Astrocyte of the hippocampus (primary cell): ENCODE results near the gene ATP8B4.

ENCODE experiments used
- DNase-seq: peaks from one replicate; pipeline ENCODE4 v3.0.0; 2011; ENCODE audit warnings: low read depth, low spot score

ATP8B4 gene

DNA sequence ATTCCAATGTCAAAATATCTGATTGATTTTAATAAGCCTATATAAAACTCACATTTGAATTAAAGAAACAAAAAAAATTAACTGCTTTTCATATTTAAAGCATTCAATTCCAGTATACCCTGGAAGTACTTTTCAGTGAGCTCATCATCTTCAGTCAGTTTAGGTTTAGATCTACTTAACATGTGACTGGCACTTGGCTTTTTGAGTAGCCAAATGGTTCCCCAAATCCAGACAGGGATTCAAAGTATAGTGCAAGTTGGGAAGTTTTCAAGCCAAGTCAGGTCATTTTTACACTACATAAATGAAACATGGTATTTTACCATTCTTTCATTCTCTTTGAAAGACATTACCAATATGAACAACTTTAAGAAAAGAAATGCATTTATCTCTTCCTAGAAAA is 57.5 kb downstream of the ATP8B4 start:
- DNase-seq: no peak

DNA sequence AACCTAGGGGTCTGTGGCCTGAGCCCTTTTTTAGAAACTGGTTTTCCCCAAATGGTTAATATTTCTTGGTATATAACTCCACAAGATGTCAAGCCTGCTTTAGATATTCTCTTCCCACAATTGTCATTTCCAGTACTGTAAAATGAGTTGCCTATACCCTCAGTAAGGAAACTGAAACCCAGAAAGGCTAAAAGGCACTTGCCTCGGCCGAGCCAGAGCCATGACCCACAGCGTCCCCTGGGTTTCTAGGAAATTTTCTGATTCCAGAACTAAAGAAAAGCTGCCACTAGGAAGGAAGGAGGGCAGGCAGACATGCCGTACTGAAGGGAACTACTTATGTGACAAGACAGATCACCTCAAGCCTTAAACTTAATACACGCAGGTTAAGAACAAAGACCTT is 59.1 kb downstream of the ATP8B4 start:
- no peak for DNase-seq

DNA sequence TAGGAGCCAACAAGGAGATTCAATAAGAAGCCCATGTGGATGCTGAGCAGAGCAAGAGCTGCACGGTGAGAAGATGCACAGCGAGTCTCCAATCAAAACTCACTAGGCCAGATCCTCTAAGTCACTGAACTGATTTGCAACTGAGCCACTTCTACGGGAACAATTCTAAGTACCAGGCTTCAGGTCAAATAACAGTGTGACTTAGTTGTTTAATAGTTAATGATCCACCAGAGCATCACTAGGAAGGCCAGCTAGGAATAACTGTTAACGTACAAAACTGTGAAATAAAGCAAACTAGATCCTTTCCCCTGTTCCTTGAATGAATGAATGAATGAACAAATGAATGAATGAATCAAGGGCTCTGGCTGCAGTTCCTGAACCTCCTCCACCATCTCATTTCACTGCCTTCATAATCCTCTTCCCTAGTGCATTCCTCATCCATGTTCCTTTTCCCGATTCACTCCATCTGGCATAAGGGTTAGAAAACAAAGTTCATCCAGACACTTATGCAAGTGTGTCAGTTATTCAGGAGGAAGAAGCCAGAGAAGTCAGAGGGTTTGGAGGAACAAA is 59.7 kb downstream of the ATP8B4 start:
- no peak for DNase-seq

DNA sequence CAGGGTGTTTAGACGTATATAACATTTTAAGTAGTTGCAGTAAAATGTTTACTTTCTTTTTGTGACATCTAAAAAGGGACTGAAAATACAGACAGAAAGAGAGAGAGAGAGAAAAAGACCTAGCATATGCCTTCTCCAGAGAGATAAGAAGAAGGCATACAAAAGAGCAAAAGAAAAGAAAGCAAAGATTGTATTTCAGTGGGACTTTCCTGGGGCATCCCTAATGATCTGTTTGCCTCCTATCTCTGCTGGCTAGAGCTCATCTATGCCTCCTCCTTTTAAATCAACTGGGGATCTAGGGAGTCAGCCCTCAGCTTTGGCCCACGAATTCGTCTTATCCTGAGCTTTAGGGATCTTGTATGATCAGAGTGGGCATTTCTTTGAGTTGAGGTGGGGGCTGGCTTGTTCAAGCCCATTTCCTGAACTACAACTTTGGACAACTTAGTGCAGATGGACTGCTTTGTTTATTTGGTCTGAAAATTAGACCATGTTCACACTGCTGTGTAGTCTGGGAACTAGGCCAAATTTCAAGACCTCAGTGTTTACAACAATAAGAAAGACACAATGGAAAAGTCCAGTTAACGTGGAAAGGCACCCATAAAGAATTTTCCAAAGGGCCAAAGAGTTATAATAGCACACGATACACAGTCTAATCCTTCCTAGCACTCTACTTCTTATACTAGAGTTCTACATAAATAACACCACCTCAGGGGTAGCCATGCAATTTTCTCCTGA is 61.0 kb downstream of the ATP8B4 start:
- peak; percentile 60 for DNase-seq

DNA sequence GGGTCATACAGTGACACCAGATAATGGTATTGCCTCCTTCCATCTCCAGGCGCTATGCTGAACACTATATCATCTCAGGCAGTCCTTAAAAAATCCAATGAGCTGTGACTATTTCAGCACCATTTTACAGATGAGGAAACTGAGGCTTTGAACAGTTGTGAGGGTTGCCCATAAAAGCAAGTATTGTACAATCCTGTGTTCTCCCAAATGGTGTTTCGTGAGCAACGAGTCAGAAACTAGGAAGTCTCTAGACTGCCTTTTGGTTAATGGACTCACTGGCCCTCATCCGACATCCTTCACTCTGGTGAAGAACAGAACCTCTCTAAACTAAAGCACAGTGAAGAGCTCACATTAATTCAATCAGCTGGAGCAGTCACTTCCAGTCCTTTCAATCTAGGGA is 61.8 kb downstream of the ATP8B4 start:
- no peak for DNase-seq

DNA sequence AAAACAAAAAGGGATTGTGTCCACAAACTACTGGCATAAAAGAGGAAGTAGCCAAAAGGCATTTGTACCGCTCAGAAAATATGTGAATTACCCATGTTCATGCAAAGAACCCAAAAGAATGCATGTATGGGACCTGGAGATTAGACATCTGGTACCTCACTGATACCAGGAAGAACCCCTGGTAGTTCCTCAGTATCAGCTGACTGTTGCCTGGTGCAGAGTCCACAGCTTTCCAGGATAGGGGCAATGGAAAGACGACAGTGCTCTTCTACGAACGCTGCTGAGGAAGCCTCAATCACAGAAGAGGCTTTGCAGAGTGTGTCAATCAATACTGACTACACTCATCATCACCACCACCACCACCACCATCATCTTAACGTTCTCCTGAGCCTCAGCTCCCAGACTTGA is 63.3 kb downstream of the ATP8B4 start:
- DNase-seq: no peak

DNA sequence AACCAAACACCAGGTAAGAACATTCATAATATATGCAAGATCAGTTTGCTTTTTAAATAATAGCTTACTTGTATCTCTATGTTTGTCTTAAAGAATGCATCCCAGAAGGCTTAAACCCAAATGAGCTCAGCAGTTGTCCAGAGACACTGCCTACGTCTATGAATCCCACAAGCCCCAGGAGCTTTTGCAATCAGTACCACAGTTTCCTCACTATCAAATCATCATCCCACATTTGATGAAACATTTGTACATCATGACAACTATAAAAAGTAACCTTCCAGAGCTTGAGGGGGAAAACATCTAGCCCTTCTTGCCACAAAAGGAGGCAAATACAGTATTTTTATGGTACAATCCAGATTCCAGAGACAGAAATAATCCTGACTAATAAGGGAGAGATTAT is 63.7 kb downstream of the ATP8B4 start:
- peak; percentile 17 for DNase-seq

DNA sequence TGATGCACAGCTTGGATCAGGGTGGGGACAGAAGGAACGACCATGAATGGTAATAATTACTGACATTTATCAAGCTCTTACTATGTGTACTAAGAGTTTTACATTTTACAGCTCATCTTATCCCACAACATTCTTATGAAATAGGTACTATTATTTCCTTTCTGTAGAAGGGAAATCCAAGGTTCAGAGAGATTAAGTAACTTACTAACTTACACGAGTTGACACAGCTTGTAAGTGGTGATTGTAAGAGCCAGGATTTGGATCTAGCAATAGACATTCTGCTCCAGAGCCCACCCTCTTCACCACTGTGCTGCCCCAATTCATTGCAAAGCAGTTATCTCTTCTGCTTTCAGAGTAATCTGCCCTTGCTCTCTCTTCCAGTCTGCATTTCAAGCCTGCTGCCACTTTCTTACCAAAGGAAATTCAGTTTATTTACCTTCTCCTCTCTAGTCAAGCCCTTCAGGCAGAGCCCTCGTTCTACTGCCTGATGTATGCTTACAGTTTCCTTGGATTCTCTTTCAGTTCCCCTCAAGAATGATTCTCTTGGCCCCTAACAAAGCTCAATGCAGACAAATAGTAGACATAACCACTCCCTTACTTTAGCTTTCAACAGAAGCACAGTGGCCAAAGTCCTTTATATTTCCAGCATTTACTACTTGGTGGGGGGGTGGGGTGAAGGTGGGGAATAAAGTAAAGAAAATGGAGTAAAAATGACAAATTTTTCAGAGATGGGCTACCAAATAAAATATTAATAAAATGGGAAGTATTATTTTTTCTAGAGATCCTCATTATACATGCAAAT is 65.8 kb downstream of the ATP8B4 start:
- no peak for DNase-seq

DNA sequence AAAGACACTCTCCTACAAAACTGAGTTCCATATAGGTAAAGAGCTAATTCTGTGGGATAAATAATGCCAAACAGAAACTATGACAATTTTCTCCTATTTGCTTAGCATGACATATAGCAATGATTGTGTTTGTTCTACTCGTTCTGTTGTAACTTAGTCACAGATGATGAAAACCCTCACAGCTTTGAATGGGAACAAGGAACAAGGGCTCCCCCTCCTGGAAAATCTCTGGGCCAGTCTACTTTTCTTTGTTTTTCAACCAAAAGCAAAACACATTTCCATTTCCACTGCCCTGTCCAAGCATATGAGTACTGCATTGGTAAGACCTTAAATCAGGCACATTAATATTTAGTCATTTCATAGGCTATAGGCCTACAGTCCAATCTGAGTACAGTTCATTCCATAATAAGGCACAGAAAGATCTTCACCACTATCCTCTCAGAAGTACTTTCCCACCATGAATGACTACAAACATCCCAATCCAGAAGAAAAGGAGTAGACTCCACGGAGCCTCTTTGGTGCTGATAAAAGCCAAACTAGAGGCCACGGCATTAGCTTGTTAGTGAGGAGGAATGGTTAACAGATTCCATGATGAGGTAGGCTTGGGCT is 67.1 kb downstream of the ATP8B4 start:
- peak; percentile 71 for DNase-seq

DNA sequence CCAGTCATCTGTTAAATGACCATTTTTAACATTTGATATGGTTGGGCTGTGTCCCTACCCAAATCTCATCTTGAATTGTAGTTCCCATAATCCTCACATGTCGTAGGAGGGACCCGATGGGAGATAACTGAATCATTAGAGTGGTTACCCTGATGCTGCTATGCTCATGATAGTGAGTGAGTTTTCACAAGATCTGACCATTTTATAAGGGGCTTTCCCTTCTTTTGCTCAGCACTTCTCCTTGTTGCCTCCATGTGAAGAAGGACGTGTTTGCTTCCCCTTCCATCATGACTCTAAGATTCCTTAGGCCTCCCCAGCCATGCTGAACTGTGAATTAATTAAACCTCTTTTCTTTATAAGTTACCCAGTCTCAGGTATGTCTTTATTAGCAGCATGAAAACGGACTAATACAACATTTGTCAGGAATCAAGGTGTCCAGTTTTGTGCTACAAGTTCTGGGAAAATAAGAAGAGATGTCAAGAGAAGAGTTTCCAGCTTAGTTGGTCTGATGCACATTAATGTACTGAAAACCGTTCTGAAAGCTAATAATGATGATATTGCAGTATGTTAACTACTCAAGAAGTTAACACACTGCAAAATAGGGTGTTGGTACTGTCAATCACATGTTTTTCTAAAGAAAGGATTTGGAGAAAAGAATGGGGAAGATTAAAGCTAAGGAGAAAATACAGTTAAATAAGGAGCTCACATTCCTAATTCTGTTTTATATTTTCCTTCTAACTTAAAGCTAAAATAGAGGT is 67.9 kb downstream of the ATP8B4 start:
- DNase-seq: no peak

DNA sequence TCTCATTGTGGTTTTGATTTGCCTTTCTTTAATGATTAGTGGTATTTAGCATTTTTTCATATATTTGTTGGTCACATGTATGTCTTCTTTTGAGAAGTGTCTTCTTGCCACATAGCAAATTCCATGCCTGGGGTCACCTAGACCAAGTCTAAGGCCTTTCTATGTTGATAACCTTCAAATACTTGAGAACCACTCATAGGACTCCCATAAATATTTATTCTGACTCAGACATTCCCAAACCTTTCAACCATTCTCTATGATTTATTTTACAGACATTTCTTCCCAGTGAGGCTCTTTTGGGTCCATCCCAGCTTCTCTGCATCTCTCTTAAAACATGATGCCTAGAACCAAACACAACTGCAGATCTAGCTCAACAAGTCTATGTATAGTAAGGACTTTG is 69.2 kb downstream of the ATP8B4 start:
- no peak for DNase-seq

DNA sequence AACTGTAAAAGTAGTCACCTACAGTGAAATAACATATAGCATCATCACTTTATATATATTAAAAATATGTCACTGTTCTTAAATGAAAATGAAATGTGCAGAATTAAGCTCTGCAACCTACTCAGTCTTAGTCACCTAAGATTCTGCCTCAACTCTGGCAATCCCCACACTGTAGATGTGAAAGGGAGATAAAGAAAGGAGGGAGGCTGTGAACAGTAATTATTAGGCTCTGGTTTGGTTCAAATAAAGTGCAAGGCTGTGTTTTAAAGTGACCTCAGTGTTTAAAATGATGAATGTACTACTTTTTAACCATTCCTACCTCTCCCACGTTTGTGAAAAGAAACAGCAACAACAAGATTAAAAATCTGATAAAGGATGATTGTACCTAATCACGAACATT is 72.2 kb downstream of the ATP8B4 start:
- DNase-seq: no peak

DNA sequence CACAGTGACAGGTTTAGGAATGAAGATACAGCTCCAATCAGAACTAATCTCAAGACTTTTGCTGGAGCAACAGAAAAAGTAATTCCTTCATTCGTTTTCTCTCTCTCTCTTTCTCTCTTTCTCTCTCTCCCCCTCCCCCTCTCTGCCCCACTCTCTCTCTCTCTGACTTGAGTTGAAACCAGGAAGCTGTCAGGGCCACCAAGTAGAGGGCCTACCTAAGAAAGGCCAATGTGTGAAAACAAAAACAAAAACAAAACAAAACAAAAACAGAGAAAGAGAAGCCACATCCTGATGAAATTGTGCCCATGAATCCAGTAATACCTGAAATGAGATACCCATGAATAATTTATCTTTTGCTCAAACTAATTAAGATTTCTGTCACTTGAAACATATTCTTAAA is 72.9 kb downstream of the ATP8B4 start:
- no peak for DNase-seq

DNA sequence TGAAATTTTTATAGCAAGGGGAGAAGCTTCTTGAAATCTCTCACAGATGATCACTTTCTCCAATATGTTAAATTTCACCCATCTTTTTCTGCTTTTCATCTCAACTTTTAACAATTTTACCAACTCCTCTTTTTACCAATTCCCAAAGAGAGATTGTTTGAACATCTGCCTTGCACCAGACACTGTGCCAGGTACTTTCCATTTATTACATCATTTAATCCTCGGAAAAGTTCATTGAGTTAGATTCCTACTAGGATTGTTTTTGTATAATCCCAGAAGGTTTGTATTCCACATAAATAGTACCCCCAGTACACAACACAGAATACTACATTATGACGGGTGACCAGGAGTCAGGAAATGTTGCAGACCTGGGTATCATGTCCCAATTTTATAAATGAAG is 74.1 kb downstream of the ATP8B4 start:
- no peak for DNase-seq

DNA sequence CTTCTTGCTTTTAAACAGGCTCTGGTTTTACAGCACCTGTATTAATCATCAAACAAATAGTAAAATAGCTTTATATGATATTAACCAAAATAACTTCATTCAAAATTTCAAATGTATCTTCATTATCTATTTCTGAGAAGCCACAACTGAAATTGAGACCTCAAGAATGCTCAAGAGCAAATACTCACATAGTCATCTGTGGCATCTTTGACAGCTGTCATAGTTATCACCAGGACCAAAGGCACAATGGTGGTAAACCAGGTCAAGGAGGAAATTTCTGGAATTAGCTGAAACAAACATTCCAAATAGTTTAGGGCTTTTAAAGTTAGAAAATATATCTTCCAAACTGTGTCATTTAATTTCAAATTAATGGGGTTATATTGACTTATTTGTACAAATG is 74.6 kb downstream of the ATP8B4 start:
- DNase-seq: no peak

DNA sequence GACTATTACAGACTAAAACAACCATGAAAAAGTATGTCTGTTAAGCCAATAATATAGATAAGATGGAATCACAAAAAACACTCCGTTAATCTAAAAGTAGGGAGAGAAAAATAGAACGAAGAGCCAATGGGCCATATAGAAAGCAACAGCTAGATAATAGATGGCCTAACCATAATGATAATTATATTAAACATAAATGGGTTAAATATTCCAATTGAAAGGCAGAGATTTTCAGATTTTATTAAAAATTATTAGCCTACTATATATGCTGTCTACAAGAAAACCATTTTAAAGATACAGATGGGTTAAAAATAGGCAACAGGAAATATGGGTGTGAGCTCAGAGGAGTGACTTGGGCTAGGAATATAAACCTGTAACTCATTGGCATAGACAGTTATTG is 76.3 kb downstream of the ATP8B4 start:
- no peak for DNase-seq

DNA sequence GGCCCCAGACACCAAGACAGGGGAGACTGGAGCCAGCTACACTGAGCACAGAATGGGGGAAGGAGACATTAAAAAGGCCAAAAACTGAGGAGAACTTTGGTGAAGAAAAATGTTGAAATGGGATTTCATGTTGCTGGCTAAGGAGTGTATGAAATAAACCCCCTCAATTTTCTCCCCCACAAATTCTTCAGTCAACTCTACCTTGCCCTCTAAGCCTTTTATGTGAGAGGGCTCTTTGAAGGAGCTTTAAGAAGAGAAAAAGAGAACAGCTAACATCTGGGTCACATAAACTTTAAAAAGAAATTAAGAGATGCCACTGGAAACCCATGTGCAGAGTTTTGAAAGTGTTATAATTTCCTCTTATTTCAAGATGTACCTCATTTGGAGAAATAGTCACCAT is 88.6 kb downstream of the ATP8B4 start:
- no peak for DNase-seq

DNA sequence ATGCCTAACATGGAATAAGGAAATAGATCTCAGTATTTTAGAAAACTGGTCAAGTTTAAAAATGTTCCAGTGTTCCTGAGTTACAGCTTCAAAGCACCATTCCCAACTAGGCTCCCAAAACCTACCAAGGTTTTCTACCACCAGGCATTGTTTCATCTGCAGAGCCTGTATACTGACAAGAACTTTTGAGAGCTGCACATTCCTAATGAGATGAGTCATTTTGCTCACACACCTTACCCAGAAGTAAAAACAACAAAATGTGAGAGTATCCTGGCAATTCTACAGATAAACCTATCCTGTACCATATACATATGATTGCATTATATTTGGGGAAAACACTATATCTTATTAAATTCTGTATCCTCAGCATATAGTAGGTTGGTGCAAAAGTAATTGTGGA is 90.7 kb downstream of the ATP8B4 start:
- no peak for DNase-seq

DNA sequence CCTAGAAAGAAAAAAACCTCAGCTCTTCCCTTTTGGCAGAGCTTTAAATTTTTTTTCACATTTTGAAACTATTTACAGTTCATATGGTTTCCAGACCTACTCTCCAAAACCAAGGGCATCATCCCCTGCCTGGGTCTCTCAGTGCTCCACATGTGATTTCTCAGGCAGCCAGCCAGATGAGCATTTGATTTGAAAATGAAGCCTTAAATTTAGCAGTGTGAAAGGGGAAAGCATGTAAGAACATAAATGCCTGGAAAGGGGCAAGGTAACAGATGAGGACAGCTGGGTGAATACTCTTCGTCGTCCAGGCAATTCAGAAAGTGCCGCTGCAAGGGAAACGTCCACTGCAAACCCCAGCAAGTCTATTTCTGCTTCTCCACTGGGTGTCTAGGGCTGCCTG is 94.8 kb downstream of the ATP8B4 start:
- no peak for DNase-seq

DNA sequence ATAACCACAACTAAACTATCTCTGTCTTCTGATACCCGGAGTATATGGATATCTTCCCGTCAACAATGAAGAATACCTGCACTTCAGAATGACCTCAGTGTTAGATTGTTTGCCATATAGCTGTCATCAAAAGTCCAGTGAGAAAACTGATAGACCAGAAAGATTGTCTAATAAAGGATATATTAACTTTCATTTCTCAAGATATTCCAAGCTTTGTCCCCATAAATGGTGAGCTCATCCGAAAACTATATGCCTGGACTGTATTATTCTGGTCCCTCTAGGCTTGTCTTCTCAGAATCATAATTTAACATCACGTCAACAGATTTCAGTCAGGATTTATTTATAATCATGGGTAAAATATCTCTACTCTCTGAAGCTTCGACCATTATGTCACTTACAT is 100.5 kb downstream of the ATP8B4 start:
- DNase-seq: no peak

DNA sequence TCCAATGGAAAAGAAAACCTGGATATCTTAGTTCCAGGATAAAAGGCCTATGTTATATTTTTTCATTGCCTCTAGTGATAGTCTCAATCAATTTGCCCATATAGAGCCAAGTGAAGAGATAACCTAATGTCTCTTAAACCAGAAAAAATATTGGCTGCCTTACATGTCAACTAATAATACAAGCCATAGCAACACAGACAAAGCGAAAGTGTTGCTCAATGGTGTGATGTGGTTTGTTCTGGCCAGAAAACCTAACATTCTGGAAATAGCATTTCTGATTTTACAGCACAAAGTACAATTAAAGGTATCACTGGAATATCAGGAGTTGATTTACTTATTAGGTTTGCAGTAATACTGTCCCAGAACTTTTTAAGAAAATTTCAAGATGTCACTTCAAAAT is 101.5 kb downstream of the ATP8B4 start:
- peak; percentile 1 for DNase-seq

DNA sequence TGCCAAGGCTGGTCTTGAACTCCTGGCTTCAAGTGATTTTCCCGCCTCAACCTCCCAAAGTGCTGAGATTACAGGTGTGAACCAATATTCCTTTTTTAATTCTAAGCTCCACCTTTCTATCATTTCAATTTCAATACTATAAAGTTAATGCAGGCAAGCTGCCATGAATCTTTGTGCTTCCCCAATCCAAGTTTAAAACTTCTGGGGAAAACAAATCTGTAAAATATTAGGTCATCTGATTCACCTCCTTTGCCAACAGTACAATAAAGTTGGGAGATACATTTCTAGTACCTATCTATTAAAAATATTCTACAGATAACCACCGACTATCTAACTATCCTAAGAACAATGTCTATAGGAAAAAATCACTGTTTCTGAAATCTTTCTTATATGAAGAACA is 102.1 kb downstream of the ATP8B4 start:
- DNase-seq: no peak
